Measurements from ENCODE around the gene UST.

The UST gene

DNA sequence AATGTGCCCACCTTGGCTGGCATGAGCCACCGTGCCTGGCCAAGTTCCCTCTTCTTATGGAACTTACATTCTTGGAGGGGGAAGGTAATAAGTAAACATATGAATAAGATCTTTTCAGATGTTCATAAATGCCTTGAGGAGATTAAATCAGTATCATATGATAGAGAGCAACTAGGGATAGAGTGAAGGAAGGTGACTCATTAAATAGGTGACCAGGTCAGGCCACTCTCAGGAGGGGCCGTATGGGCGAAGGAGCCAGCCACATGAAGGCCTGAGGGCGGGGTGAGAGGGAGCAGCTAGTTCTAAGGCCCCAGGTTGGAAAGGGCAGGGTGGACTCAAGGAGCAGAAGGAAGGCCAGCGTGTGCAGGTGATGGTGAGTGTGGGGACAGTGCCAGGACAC is 91.1 kb downstream of the UST start:
- in situ Hi-C loops (cut with MboI; ENCODE audit: low sequenced_read_pairs, unreplicated experiment) = no loop called here
- TF ChIP-seq, protein P1, sequence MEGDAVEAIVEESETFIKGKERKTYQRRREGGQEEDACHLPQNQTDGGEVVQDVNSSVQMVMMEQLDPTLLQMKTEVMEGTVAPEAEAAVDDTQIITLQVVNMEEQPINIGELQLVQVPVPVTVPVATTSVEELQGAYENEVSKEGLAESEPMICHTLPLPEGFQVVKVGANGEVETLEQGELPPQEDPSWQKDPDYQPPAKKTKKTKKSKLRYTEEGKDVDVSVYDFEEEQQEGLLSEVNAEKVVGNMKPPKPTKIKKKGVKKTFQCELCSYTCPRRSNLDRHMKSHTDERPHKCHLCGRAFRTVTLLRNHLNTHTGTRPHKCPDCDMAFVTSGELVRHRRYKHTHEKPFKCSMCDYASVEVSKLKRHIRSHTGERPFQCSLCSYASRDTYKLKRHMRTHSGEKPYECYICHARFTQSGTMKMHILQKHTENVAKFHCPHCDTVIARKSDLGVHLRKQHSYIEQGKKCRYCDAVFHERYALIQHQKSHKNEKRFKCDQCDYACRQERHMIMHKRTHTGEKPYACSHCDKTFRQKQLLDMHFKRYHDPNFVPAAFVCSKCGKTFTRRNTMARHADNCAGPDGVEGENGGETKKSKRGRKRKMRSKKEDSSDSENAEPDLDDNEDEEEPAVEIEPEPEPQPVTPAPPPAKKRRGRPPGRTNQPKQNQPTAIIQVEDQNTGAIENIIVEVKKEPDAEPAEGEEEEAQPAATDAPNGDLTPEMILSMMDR (IDR thresholded peaks at IDR 0.05; ENCODE audit: borderline replicate concordance, control extremely low read depth, extremely low read depth, insufficient read depth, missing control alignments) = no peak
- no peak for DNase-seq (ENCODE audit: low spot score)

DNA sequence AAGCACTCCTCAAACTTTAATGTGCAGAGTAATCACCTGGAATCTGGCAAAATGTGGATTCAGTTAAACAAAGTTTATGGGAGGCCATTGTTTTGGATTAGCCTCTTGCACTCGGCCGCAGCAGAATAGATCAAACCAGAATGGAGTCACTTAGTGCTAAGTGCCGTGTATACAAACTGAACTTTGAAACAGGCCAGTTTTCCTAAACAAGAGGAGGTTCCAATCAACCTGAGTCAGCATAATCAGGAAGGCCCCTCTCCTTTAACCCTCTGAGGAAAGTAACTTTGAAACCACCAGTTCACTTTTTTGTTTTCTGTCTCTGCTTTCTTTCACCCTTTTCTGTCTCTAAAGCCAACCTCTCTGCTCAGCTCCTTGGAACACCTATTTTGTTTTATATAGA is 92.2 kb downstream of the UST start:
- DNase-seq (ENCODE audit: low spot score) = no peak
- TF ChIP-seq, protein P1 (IDR thresholded peaks at IDR 0.05; ENCODE audit: borderline replicate concordance, control extremely low read depth, extremely low read depth, insufficient read depth, missing control alignments) = no peak
- in situ Hi-C loops (cut with MboI; ENCODE audit: low sequenced_read_pairs, unreplicated experiment) = no loop called here

DNA sequence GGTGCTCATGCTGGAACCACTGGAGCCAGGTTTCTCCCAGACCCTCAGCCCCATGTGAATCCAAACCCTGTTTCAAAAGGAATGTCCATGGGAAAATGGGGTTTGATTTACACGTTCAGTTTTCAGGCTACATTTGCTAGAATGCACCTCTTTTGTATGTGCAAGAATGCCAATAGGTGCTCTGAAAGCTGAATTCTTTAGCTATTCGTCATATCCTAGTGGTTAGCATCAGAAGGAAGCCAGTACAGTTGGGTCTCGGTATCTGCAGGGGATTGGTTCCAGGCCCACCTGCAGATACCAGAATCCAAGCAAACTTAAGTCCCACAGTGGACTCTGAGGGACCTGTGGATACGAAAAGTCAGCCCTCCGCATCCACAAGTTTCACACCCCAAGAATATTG is 93.4 kb downstream of the UST start:
- no peak for DNase-seq (ENCODE audit: low spot score)
- TF ChIP-seq, protein P1 (IDR thresholded peaks at IDR 0.05; ENCODE audit: borderline replicate concordance, control extremely low read depth, extremely low read depth, insufficient read depth, missing control alignments) = no peak
- in situ Hi-C loops (cut with MboI; ENCODE audit: low sequenced_read_pairs, unreplicated experiment) = no loop called here

DNA sequence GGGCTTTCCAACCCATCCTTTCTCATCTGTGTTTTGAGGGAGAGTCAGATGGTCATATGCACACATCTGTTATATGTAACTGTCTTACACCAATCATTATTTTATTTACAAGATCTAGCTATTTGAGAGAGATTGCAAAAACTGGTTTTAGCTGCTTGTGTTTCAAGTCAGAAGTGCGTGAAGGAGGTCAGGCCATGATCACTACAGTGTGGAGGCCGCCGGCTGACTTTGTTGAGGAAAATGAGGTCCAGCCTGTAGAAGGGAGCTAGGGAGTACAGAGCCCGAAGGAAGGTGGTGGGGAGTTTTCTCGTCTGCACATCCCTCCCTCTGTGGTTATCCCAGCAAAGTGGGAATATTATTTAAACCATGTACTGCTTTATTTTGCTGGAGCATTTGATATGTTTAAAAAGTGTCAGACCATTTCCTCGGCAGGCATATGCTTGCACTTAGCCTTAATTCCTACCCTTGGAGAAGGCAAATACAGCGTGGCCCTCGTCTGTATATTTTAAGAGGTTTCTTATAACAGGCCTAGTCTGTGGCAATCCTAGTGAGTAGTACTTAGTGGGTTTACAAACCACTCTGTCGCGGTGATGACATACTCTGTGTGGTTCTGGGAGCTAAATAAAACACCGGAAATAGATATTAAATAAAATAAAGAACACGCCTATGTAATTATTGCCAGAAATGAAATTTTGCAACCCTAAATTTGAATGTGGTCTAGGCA is 95.6 kb downstream of the UST start:
- TF ChIP-seq, protein P1 (IDR thresholded peaks at IDR 0.05; ENCODE audit: borderline replicate concordance, control extremely low read depth, extremely low read depth, insufficient read depth, missing control alignments) = no peak
- in situ Hi-C loops (cut with MboI; ENCODE audit: low sequenced_read_pairs, unreplicated experiment) = no loop called here
- DNase-seq (ENCODE audit: low spot score) = no peak

DNA sequence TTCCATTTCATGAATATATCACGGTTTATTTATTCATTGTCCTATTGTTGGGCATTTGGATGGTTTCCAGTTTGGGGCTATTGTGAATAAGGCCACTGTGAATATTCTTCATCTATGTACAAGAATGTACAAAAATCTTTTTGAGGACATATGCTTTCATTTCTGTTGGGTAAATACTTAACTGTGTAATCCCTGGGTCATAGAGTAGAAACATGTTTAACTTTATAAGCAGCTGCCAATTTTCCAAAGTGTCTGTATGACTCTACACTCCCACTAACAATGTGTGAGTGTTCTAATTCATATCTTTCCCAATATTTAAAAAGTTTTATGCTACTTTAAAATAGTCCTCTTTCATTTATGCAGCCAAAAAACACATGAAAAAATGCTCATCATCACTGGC is 98.6 kb downstream of the UST start:
- in situ Hi-C loops (cut with MboI; ENCODE audit: low sequenced_read_pairs, unreplicated experiment) = no loop called here
- TF ChIP-seq, protein P1 (IDR thresholded peaks at IDR 0.05; ENCODE audit: borderline replicate concordance, control extremely low read depth, extremely low read depth, insufficient read depth, missing control alignments) = no peak
- no peak for DNase-seq (ENCODE audit: low spot score)

DNA sequence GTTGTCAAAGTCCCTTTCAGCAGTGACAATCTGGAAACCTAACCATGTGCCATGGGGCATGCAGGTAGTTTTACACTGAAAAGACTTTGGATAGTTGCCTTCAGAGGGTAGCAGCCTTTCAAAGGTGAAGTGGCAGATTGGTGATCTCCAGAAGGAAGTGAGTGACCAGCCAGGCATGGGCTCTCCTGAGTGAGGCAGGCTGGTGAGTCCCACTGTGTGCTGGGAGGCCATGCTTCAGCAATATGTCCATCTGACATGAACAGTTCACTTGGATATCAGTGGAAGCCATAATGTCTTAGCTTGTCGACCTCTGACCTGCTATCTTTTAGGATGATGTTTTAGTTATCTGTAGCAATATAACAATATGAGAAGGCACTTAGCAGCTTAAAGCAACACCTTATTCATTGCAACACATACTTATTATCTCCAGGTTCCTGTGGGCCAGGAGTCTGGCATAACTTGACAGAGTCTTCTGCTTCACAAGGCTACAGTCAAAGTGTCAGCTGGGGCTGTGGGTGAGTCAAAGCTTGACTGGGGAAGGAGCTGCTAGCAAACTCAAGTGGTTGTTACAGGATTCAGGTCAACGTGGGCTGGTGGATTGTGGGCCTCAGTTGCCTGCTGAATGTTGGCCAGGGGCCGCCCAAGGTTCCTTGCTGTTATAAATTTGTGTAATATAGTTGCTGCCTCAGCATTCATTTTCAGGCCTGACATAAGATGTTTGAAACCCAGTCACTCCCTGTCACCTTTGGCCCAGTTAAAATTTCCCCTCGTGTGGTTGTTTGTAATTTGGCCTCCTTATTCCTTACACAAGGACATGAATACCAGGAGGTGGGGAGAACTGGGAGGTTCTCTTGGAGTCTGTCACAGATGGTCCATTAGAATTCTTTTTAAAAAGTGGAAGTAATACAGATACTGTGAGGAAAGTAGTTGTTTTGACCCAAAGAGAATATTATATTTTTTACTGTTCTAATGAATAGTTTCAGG is 100.2 kb downstream of the UST start:
- TF ChIP-seq, protein P1 (IDR thresholded peaks at IDR 0.05; ENCODE audit: borderline replicate concordance, control extremely low read depth, extremely low read depth, insufficient read depth, missing control alignments) = no peak
- DNase-seq (ENCODE audit: low spot score) = no peak
- in situ Hi-C loops (cut with MboI; ENCODE audit: low sequenced_read_pairs, unreplicated experiment) = no loop called here
